GM12891 (cell line): ENCODE results near the gene DOCK6.

Experiments
- PAX5 ChIP-seq: IDR thresholded peaks from 2 replicates; pipeline ENCODE4 v1.6.1; 2011; ENCODE audit warnings: low read length, moderate library complexity, mild to moderate bottlenecking; ENCODE audit not compliant: insufficient read depth, severe bottlenecking
- POLR2A ChIP-seq: IDR thresholded peaks from 2 replicates; pipeline ENCODE4 v1.6.1; 2011; ENCODE audit warnings: low read depth, low read length, control low read depth
- POLR2AphosphoS5 ChIP-seq: IDR thresholded peaks from 2 replicates; pipeline ENCODE4 v1.6.1; 2011; ENCODE audit warnings: low read depth, low read length, control low read depth
- POU2F2 ChIP-seq: IDR thresholded peaks from 2 replicates; pipeline ENCODE4 v1.6.1; 2011; ENCODE audit warnings: low read depth, mild to moderate bottlenecking, control low read depth, low read length, moderate library complexity
- SPI1 ChIP-seq: IDR thresholded peaks from 2 replicates; pipeline ENCODE4 v1.6.1; 2011; ENCODE audit warnings: low read depth, low read length, control low read depth
- TAF1 ChIP-seq: IDR thresholded peaks from 2 replicates; pipeline ENCODE4 v1.6.1; 2011; ENCODE audit warnings: low read depth, low read length, control low read depth

- TF ChIP-seq POLR2A (no peak), TAF1 (no peak), POLR2AphosphoS5 (no peak), POU2F2 (no peak), SPI1 (no peak), PAX5 (no peak)
These were observed 52.3 kb downstream of the DOCK6 start for GRCh38 chr19:11209839-11210655.
